B cell (primary cell): ENCODE results near the gene ATG16L1. TPM values are rescaled to one million over a fixed set of nuclear protein-coding genes. Genes with fewer than 3 reads are reported as not detected.
A peak's percentile ranks its signal among the peaks of the same experiment; 100 is the strongest.

ENCODE experiments used
- ATAC-seq: fragments of 200-7000 bp; cut with Tn5 transposase; one replicate; pipeline ENCODE4 v1.10.0; 2021; ENCODE audit warnings: low read depth, mild to moderate bottlenecking, moderate number of reproducible peaks, moderate library complexity
- CTCF ChIA-PET: fragments of 350-600 bp; sonication (Branson Sonifier 250); formaldehyde crosslinking; loops from one replicate; lab custom pipeline; 2021; ENCODE audit warnings: antibody characterized with exemption, inconsistent platforms; lab: Charles Lee
- POLR2A ChIA-PET: fragments of 350-600 bp; sonication (Branson Sonifier 250); formaldehyde crosslinking; loops from one replicate; lab custom pipeline; 2021; ENCODE audit warnings: antibody characterized with exemption; lab: Charles Lee
- DNase-seq: peaks from one replicate; pipeline ENCODE4 v3.0.0; 2013
- H2AFZ ChIP-seq: 2 replicates; pipeline ENCODE4 v1.6.1; 2012; ENCODE audit warnings: mild to moderate bottlenecking, low read depth, low read length; ENCODE audit not compliant: insufficient read depth, poor library complexity, severe bottlenecking
- H3K27ac ChIP-seq, 2 donors: 1 replicate in 1 of 2; 2 replicates in 1 of 2; pipeline ENCODE4 v1.5.1; 2012 to 2013; ENCODE audit warnings: low read length in 2 of 2, mild to moderate bottlenecking in 2 of 2, moderate library complexity in 1 of 2
- H3K27me3 ChIP-seq, 4 experiments: fragments of 200-600 bp in 1 of 4; sonication (generic) in 1 of 4; replicated peaks in 1 of 4; 1 replicate in 2 of 4; 2 replicates in 2 of 4; pipeline versions ENCODE4 v1.6.1 to v1.7.0; 2013 to 2016; ENCODE audit warnings: low read length in 3 of 4, mild to moderate bottlenecking in 2 of 4, mixed read lengths in 1 of 4, moderate library complexity in 1 of 4; ENCODE audit not compliant: insufficient read depth in 4 of 4, control insufficient read depth in 3 of 4; ENCODE audit errors: control extremely low read depth in 1 of 4
- H3K36me3 ChIP-seq, 2 experiments: replicated peaks in 1 of 2; 1 replicate in 1 of 2; 2 replicates in 1 of 2; pipeline versions ENCODE4 v1.6.1 to v1.7.1; 2013; ENCODE audit warnings: low read length in 1 of 2; ENCODE audit not compliant: insufficient read depth in 2 of 2, control insufficient read depth in 1 of 2; ENCODE audit errors: control extremely low read depth in 1 of 2, extremely low read depth in 1 of 2
- H3K4me1 ChIP-seq, 2 donors: fragments of 200-600 bp in 1 of 2; sonication (generic) in 1 of 2; 1 replicate in 1 of 2; 2 replicates in 1 of 2; pipeline versions ENCODE4 v1.5.1 to v1.6.1; 2013 to 2017; ENCODE audit warnings: low read length in 2 of 2; ENCODE audit not compliant: control insufficient read depth in 2 of 2, insufficient read depth in 2 of 2
- H3K4me2 ChIP-seq: replicated peaks from 2 replicates; pipeline ENCODE3; 2012; ENCODE audit warnings: mild to moderate bottlenecking, low read depth, low read length; ENCODE audit not compliant: poor library complexity, severe bottlenecking
- H3K4me3 ChIP-seq, 5 experiments: fragments of 200-600 bp in 1 of 5; sonication (generic) in 1 of 5; 1 replicate in 3 of 5; 2 replicates in 2 of 5; pipeline versions ENCODE4 v1.5.1 to v1.7.0; 2011 to 2016; ENCODE audit warnings: low read length in 4 of 5, mild to moderate bottlenecking in 4 of 5, low read depth in 2 of 5, control low read depth in 1 of 5, moderate library complexity in 1 of 5; ENCODE audit not compliant: insufficient read depth in 1 of 5; ENCODE audit errors: control extremely low read depth in 1 of 5, extremely low read depth in 1 of 5
- H3K79me2 ChIP-seq: fragments of 200-600 bp; sonication (generic); one replicate; pipeline ENCODE4 v1.6.0; 2016; ENCODE audit warnings: low read length; ENCODE audit not compliant: control insufficient read depth, insufficient read depth
- H3K9ac ChIP-seq: fragments of 200-600 bp; sonication (generic); 2 replicates; pipeline ENCODE4 v1.6.1; 2017; ENCODE audit warnings: mild to moderate bottlenecking, low read length, moderate library complexity
- H3K9me3 ChIP-seq, 3 donors: one replicate each; pipeline versions ENCODE4 v1.6.1 to v1.7.1; 2013; ENCODE audit warnings: low read length in 2 of 3; ENCODE audit not compliant: control insufficient read depth in 2 of 3, insufficient read depth in 1 of 3; ENCODE audit errors: control extremely low read depth in 1 of 3
- H4K20me1 ChIP-seq: 2 replicates; pipeline ENCODE4 v1.6.0; 2012; ENCODE audit warnings: mild to moderate bottlenecking, low read length; ENCODE audit not compliant: insufficient read depth, control insufficient read depth, poor library complexity, severe bottlenecking
- H3K27ac Mint-ChIP-seq: one replicate; pipeline ENCODE4 v1.8.0; 2021; ENCODE audit warnings: mixed read lengths
- H3K27me3 Mint-ChIP-seq: one replicate; pipeline ENCODE4 v1.8.0; 2021; ENCODE audit warnings: mixed read lengths
- H3K4me1 Mint-ChIP-seq: one replicate; pipeline ENCODE4 v1.8.0; 2021; ENCODE audit warnings: mixed read lengths
- H3K4me3 Mint-ChIP-seq: one replicate; pipeline ENCODE4 v1.8.0; 2021; ENCODE audit warnings: mixed read lengths
- H3K9me3 Mint-ChIP-seq: one replicate; pipeline ENCODE4 v1.8.0; 2022; ENCODE audit warnings: mixed read lengths; ENCODE audit not compliant: insufficient read depth
- CTCF ChIP-seq: fragments of 200-600 bp; IDR thresholded peaks from one replicate; pipeline ENCODE4 v1.8.0; 2022; ENCODE audit warnings: antibody characterized with exemption, mild to moderate bottlenecking
- EZH2 ChIP-seq: IDR thresholded peaks from 2 replicates; pipeline ENCODE4 v1.6.1; 2012; ENCODE audit warnings: borderline replicate concordance, low read depth, mild to moderate bottlenecking, moderate library complexity, low read length; ENCODE audit not compliant: insufficient read depth, poor library complexity, severe bottlenecking
- WGBS: methylation state at CpG from one replicate; pipeline ENCODE4 v1.1.5; 2013; ENCODE audit warnings: missing lambda C conversion rate; ENCODE audit not compliant: insufficient coverage; 5-methylcytosine and 5-hydroxymethylcytosine counted together
- intact Hi-C: fragments of 100-400 bp; cut with micrococcal nuclease; formaldehyde crosslinking; loops from one replicate; pipeline ENCODE4 v1.10.0; 2022
- polyA plus RNA-seq: library from polyadenylated mRNA; depleted of rRNA; stranded (reverse); fragments of >200 nt; gene quantifications from 2 replicates; pipeline ENCODE4 v1.2.3, GENCODE V29; 2012
- small RNA-seq: library from RNA; depleted of rRNA; stranded (forward); fragments of <200 nt; gene quantifications from one replicate; pipeline ENCODE3, GENCODE V24; 2012; ENCODE audit warnings: low replicate concordance, low read depth; ENCODE audit not compliant: insufficient read length
- total RNA-seq, 2 donors: library from RNA; stranded (reverse); fragments of 120-200 nt in 1 of 2; gene quantifications; 1 replicate in 1 of 2; 2 replicates in 1 of 2; pipeline versions ENCODE4 v1.2.3 to v1.2.4, GENCODE V29; 2013 to 2022

The ATG16L1 gene
- total and polyA plus RNA-seq, 2 donors (not counting 1 experiment from before 2014, with no cell fraction given), result 25.7 to 69.9 TPM

DNA sequence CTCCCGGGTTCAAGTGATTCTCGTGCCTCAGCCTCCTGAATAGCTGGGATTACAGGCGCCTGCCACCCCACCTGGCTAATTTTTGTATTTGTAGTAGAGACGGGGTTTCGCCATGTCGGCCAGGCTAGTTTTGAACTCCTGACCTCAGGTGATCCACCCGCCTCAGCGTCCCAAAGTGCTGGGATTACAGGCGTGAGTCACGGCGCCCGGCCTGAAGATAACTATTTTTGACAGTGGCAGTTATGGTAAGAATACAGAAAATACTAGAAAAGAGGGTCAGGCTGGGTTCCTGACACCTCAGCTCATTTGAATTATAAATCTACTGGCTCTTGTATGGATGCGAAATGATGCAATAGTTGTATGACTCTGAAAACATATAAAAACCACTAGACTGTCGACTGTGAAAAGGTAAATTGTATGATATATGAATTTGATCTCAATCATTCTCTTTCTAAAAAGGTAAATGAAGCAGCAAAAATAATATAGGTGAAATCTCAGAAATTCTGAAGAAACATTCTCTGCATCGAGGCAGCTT, 91.8 kb downstream of the ATG16L1 start:
- ChIA-PET POLR2A (interaction anchor here (0.6 to 2.5 kb wide), 8 partner anchors 9 to 154 kb away, joined by 3 to 9 read pairs (median 4); partner anchors contain the start of gene DGKD), CTCF (interaction anchor here (0.7 to 0.9 kb wide), 3 partner anchors 11 to 92 kb away, joined by 3 to 6 read pairs (median 3); no protein-coding TSS in a partner anchor)
- H3K9me3 Mint-ChIP-seq, result no peaks in the 10 kb centered on the region
- 93% methylated on average over 8 of the region's 15 CpGs for WGBS
- no peaks in the 10 kb centered on the region for H3K27me3 Mint-ChIP-seq
- H3K4me1 Mint-ChIP-seq, result peaks cover 51% of the 10 kb centered on the region
- no peak overlapping the region for H3K4me3 Mint-ChIP-seq
- intact Hi-C loops, result no loop called here
- H3K4me2 ChIP-seq, result no peak overlapping the region
- H3K27ac ChIP-seq, result no peak overlapping the region
- no peak for TF ChIP-seq CTCF
- no peak for TF ChIP-seq EZH2
- H3K27me3 ChIP-seq, result no peaks in the 10 kb centered on the region
- no peak overlapping the region for H3K9ac ChIP-seq
- H3K4me1 ChIP-seq, result peaks cover 22 to 41% of the 10 kb centered on the region in 2 donors
- H3K36me3 ChIP-seq, result no peaks in the 10 kb centered on the region
- H4K20me1 ChIP-seq, result no peaks in the 10 kb centered on the region
- DNase-seq (no peak), ATAC-seq (no peak)
- H3K27ac Mint-ChIP-seq, result no peak overlapping the region
- H3K4me3 ChIP-seq, result no peak overlapping the region
- no peak overlapping the region for H2AFZ ChIP-seq
- no peaks in the 10 kb centered on the region for H3K9me3 ChIP-seq
- H3K79me2 ChIP-seq, result no peaks in the 10 kb centered on the region

Small RNA genes lying within 50 kb of the gene (small RNA-seq; reads per million reads assigned to genes)
- not detected for gene RN7SL32P
- 149 reads per million, percentile 95 among the genes with 10 or more reads in this experiment for gene SCARNA5
- 10.1 reads per million, percentile 83 among the genes with 10 or more reads in this experiment for gene SCARNA6

Other genes with a start within 250 kb of the ATG16L1 start
- not detected in 2 replicates for gene NGEF, start 238.4 kb upstream of the ATG16L1 start, total RNA-seq
- gene NGEF, start 238.4 kb upstream of the ATG16L1 start, polyA plus RNA-seq, result not detected in 2 replicates
- gene NEU2, start 219.0 kb upstream of the ATG16L1 start, total RNA-seq, result not detected in 2 replicates
- not detected in 2 replicates for gene NEU2, start 219.0 kb upstream of the ATG16L1 start, polyA plus RNA-seq
- gene INPP5D, start 191.3 kb upstream of the ATG16L1 start, total RNA-seq, result 444 and 466 TPM in 2 replicates
- 144 and 152 TPM in 2 replicates for gene INPP5D, start 191.3 kb upstream of the ATG16L1 start, polyA plus RNA-seq
- 0.17 and 1.1 TPM in 2 replicates for gene SAG, start 56.1 kb downstream of the ATG16L1 start, total RNA-seq
- gene SAG, start 56.1 kb downstream of the ATG16L1 start, polyA plus RNA-seq, result 0.03 and 0.04 TPM in 2 replicates
- gene DGKD, start 102.8 kb downstream of the ATG16L1 start, total RNA-seq, result 396 and 397 TPM in 2 replicates
- gene DGKD, start 102.8 kb downstream of the ATG16L1 start, polyA plus RNA-seq, result 224 and 340 TPM in 2 replicates